GM18868 (cell line): ENCODE data around the gene MT3.
"Not testable (repeated sequence)": the region's sequence is repeated elsewhere in the genome, so short reads cannot be mapped to it uniquely, and the experiment has no call there.

Experiments used
- ATAC-seq: cut with Tn5 transposase; IDR thresholded peaks from one replicate; pipeline ENCODE4 v1.9.1; 2021; ENCODE audit warnings: mild to moderate bottlenecking, moderate library complexity; ENCODE audit not compliant: unreplicated experiment

Gene MT3

DNA sequence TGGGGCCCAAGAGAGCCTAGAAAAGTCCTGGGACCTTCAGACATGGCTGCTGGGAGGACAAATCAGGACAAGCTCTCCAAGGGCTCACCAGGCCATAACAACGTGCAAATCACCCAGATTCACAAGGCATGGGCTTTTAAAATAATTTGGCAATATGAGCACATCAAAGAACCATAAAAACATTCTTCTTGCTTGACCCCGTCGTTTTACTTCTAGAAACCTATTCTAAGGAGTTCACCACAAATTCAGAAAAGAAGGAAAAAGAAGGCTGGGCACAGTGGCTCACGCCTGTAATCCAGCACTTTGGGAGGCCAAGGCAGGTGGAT, 12.1 kb upstream of the MT3 start:
- no peak for ATAC-seq

GRCh38 chr16:56580391-56581048, 8.8 kb upstream of the MT3 start:
- ATAC-seq = no peak

DNA sequence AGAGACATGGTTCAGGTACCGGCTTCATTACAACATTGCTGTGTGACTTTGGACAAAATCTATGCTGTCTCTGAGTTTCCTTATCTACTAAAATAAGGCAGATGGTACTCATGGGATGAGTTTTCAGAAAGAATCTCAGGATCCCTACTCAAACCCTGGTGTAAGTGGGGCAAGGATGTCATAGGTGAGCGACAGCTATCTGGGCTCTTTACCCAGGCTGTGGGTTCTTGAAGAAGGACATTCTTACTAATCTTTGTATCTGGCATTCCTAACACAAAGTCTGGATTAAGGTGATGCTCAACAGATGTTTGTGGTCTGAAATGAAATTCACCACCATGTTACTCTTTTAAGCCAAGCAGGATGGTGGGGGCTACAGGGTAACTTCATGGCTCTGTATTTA, 6.4 kb upstream of the MT3 start:
- not testable (repeated sequence) for ATAC-seq

GRCh38 chr16:56583351-56584168, 5.8 kb upstream of the MT3 start:
- ATAC-seq = no peak

DNA sequence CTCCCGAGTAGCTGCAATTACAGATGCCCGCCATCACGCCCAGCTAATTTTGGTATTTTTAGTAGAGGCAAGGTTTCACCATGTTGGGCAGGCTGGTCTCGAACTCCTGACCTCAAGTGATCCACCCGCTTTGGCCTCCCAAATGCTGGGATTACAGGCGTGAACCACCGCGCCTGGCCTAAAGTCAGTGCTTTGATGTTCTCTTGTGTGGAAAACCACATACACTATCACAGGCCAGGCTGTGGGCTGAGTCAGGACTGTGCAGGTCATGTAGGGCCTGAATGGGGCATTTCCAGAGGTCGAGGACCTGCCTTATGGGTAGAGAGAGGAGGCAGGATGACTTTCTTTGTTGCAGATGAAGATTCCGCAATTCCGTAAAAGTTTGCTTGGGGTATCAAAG, 5.1 kb upstream of the MT3 start:
- ATAC-seq = no peak

GRCh38 chr16:56588781-56589140, 567 bp upstream of the MT3 start:
- ATAC-seq = no peak

- ATAC-seq = no peak
Measured at GRCh38 chr16:56591377-56592060, 2.2 kb downstream of the MT3 start.

DNA sequence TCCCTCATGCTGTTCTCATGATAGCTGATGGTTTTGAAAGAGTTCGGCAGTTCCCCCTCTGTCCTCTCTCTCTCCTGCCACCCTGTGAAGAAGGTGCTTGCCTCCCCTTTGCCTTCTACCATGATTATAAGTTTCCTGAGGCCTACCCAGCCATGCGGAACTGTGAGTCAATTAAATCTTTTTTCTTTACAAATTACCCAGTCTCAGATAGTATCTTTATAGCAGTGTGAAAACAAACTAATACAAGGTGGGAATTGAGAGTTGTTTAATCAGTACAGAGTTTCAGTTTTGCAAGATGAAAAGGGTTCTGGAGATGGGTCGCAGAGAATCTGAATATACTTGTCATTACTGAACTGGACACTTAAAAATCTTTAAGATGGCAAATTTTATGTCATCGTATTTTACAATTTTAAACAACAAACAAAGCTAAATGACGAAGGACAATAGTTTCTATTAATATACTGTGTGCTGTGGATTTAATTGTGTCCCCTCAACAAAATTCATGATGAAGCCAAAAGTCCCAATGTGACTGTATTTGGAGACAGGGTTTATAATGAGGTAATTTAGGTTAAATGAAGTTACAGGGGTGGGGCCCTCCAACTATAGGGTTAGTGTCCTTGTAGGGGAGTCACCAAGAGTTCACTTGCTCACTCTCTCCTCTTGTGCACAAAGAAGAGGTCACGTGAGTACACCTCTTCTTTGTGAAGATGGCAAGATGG, 4.4 kb downstream of the MT3 start:
- no peak for ATAC-seq

GRCh38 chr16:56594292-56594619, 4.9 kb downstream of the MT3 start:
- ATAC-seq = no peak

- ATAC-seq = no peak
Measured at GRCh38 chr16:56600398-56600999, 11.2 kb downstream of the MT3 start.

GRCh38 chr16:56601325-56601724, 12.0 kb downstream of the MT3 start:
- no peak for ATAC-seq

DNA sequence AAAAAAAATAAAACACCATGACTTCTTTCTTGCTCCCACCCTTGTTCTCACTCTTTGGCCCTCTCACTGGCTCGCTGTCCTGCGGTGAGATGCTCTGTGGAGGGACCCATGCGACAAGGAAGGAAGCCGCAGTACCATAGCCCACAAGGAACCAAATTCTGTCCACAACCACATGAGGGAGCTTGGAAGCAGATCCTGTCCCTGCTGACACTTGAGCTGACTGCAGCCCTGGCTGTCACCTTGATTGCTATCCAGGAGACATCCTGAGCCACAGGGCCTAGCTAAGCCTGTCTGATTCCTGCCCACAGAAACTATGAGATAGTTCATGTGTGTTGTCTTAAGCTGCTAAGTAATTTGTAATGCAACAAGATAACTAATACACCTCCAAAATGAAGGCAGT, 14.3 kb downstream of the MT3 start:
- no peak for ATAC-seq

DNA sequence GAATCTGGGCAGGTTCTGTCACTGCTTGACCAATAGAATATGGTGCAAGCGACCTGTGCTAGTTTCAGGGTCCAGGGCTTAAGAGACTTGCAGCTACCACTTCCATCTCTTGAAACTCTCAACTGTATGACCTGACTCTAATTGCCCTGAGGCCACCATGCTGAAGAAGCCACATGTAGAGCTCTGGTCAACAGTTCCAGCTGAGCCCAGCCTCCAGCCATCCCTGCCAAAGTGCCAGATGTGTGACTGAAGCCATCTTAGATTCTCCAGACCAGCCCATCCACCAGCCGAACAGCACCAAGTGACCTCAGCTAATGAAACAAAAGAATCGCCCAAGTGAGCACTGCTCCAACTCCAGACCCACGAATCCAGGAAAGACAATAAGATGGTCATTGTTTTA, 15.6 kb downstream of the MT3 start:
- ATAC-seq = no peak

GRCh38 chr16:56605475-56605874, 16.1 kb downstream of the MT3 start:
- ATAC-seq = no peak

DNA sequence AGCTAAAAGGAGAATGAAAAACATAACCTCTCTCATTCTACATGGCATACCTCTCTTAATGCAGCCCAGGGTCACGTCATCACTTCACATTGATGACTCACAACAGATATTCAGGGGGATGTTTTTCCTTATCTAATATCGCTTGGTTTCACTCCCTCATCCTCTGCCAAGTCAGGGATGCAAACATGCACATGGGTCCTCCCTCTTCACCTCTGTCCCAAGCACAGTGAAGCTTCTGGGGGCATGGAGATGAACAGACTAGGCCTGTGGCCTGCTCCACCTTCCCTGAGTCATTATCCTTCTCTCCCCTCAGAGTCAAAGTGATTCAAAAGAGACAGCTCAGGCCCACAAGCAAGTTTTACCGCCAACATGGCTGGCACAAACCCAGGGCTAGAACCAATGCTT, 16.7 kb downstream of the MT3 start:
- ATAC-seq = no peak

DNA sequence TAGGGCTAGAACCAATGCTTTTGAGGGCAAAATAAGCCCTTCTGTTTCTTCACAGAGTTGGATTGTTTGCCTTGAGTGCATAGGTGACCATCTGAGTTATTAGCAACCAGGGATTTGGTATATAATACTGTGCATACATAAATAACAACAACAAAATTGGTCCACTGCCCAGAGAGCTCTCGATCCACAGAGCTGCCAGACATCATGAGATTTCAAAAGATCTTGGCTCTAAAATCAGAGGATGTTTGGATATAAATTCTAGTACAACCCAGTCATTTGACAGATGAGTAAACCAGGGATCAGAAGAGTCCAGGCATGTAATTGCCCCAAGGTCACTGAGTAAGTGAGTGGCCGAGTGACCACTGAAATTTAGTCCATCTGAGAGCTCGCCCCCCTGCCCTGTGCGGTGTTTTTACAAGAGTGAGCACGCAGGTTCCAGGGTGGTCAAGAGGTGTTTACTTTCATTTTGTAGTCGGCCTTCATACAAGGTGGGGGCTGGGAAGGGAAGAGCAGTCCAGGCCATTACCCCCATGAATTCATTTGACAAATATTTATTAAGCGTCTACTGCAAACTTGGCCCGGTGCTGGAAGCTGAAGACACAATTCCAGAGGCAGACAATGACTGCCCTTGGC, 17.3 kb downstream of the MT3 start:
- no peak for ATAC-seq

GRCh38 chr16:56607109-56607618, 17.8 kb downstream of the MT3 start:
- no peak for ATAC-seq

DNA sequence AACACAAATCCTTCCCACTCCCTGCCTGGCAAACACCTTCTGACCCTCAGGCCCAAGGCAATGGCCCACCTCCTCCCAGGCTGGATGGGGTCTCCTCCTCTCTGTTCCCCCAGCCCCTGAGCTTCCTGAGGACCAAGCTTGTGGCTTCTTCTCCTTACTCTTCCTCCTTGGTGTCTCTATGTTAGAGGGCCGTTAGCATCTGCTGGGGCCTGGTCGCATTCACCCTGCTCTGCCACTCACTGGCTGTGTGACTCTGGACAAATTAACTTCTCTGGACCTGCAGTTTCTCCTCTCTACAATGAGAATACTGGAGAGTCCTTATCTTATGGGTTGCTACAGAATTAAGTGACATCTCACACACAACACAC, 18.3 kb downstream of the MT3 start:
- ATAC-seq = no peak

DNA sequence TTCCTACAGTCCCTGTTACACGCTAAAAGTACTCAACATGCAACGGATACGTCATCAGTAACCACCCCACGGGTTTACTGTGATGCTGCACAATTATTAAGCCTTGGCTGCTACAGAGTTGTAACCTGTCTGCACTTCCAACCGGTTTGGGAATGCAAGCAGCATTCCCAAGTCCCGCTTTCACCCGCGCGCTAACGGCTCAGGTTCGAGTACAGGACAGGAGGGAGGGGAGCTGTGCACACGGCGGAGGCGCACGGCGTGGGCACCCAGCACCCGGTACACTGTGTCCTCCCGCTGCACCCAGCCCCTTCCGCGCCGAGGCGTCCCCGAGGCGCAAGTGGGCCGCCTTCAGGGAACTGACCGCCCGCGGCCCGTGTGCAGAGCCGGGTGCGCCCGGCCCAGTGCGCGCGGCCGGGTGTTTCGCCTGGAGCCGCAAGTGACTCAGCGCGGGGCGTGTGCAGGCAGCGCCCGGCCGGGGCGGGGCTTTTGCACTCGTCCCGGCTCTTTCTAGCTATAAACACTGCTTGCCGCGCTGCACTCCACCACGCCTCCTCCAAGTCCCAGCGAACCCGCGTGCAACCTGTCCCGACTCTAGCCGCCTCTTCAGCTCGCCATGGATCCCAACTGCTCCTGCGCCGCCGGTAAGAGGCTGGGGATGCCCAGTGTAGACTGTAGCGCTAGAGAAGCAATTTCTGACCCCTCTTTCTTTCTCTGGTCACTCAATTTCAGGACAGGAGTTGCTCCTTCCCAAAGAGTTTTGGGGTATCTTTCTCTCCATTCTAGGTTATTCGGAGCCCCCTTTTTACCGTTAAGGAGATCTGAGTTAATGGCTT, 18.9 kb downstream of the MT3 start, which contains the start of gene MT2A:
Gene MT2A (plus strand): TSS at position 542 of the 833 bp plus-strand sequence. CDS start 72 bp downstream, at position 614.
- ATAC-seq = peak; percentile 85
